Stimulated activated CD4-positive, alpha-beta T cell treated with anti-CD3 and anti-CD28 coated beads, Interleukin-4, amount 100 ng/mL, for 4 hours (primary cell): ENCODE data around the gene PIP4K2C.
A peak's percentile ranks its signal among the peaks of the same experiment; 100 is the strongest.
"Not testable (repeated sequence)": the region's sequence is repeated elsewhere in the genome, so short reads cannot be mapped to it uniquely, and the experiment has no call there.

Experiments used
- DNase-seq, 2 experiments: peaks; one replicate each; pipeline ENCODE4 v3.0.0-alpha.2; 2020

PIP4K2C gene

DNA sequence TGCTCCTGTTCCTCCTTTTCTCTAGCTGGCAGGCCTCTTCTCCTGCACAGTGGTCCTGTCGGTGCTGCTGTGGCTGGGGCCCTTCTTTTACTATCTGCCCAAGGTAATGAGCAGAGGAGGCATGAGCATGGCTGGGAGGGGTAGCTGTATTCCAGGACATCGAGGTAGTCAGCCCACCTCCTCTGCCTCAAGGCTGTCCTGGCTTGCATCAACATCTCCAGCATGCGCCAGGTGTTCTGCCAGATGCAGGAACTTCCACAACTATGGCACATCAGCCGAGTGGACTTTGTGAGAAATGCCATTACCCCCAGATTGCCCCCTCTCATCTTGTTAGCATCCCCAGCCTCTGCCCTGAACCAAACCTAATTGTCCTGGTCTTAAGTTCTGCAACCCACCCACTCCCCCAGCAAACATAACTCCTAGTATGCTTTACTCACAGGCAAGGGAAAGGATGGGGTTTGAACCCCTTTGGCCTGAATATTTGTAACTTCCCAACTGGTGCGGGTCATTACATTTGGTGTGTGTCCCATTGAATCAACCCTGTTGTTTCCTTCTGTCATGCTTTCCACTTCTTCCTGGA lies 32.9 kb downstream of the PIP4K2C start:
- DNase-seq = no peak

GRCh38 chr12:57624441-57625220 lies 33.6 kb downstream of the PIP4K2C start:
- DNase-seq = no peak

- no peak for DNase-seq
These were observed 34.5 kb downstream of the PIP4K2C start for GRCh38 chr12:57625261-57626032.

DNA sequence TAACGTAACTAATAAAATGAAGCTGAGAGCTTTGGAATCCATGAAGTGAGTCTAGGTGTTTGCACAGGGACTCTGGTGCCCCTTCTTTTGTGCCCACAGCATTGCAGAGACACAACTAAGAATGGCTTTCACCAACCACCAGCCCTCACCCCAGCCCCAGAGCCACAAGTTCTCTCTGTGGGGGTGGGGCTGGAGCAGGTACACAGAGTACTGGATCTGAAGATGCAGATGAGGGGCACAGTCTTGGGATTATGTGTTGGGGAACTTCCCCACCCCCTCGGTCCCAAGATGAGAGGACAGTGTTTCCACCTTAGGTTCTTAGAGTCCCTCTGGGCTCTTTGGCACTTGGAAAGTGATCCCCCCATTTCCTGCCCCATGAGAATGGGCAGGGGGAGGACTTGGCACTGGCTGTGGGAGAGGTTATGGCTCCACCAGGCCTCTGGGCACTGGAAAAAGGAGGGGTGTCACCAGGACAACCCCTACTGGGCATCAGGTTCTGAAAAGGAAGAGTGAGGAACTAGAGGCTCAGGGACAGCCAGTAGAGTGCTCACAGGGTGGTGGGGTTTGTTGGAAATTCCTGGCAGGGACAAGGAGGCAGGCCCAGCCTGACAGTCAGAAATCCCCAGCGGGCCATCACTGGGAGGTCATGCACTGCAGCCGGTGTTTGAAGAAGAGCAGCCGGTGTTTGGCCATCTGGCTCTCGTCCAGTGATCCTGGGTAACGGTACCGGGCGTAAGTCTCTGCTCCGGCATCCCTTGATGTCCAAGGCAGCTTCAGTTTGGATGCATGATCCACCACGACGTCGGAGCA lies 35.3 kb downstream of the PIP4K2C start:
- DNase-seq = no peak

GRCh38 chr12:57626921-57627445 lies 36.0 kb downstream of the PIP4K2C start:
- DNase-seq = no peak

GRCh38 chr12:57627501-57628279 lies 36.7 kb downstream of the PIP4K2C start:
- DNase-seq = no peak

GRCh38 chr12:57628280-57629191 lies 37.5 kb downstream of the PIP4K2C start:
- DNase-seq = no peak

- no peak for DNase-seq
These were observed 39.0 kb downstream of the PIP4K2C start for GRCh38 chr12:57629897-57630471.

DNA sequence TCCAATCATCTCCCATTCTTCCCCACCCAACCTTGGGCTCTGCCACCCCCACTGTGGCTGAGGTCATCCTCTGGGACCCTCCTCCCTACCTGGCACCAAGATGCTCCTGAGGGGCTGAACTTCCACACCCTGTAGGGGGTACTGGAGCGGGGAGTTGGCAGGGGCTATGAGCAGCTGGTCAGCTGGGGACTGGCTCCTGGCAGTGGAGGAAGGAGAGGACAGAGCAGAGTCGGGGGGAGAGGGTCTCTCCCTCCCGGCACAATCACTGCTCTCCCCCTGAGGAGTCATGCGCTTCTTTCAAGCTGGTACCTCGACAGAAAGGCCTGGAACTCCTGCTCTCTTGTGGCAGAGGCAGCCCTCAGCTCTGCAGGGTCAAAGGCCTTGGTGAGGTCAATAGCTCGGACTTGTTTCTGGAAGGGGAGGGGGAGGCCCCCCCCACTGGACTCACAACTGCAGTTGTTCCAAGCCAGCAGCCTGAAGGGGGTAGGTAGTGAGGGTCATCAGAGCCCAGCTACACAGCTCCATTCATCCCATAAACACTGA lies 40.0 kb downstream of the PIP4K2C start:
- no peak for DNase-seq

DNA sequence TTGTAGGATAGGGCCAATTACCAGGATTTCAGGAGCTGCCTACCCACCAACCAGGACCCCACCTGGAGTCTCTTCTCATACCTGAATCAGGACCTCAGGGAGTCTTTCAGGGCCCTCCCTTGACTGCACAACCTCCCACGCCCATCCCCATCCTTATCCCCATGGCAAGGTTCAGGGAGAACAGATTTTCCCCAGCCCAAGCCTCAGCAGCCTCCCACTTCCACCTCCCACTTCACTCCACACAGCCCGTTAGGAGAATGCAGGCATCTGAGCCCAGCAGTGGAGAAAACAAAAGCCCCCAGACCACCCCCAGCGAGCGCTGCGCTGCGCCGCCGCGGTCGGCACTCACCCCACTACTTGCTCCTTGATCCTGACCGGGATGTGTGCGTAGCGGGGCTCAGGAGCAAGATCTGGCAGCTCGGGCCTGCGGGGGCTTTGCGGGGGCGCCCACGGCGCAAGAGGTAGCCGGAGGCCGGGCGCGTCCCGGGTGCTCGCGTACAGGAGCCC lies 40.6 kb downstream of the PIP4K2C start:
- no peak for DNase-seq

- no peak for DNase-seq
These were observed 41.3 kb downstream of the PIP4K2C start for GRCh38 chr12:57632073-57632957.

- DNase-seq = peak; percentile 57 to 69
These were observed 42.2 kb downstream of the PIP4K2C start, which contains the start of gene B4GALNT1 for GRCh38 chr12:57632958-57633840. Gene B4GALNT1, minus strand, starts transcription at chr12:57633201. Its CDS starts 1,069 bp downstream, at chr12:57632132.

- DNase-seq = not testable (repeated sequence)
These were observed 45.7 kb downstream of the PIP4K2C start for GRCh38 chr12:57636731-57637130.

DNA sequence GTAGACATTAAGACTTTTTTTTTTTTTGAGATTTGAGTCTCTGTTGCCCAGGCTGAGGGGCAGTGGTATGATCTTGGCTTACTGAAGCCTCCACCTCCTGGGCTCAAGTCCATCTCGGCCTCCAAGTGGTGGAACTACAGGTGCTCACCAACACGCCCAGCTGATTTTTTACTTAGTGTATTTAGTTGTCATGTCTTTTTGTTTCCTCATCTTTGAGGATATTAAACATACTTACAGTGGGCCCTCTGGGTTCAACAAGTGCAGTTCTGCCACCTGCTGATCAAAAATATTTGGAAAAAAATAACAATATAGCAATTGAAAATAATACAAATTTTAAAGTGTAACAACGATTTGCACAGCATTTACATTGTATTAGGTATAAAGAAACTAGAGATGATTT lies 46.4 kb downstream of the PIP4K2C start:
- no peak for DNase-seq

DNA sequence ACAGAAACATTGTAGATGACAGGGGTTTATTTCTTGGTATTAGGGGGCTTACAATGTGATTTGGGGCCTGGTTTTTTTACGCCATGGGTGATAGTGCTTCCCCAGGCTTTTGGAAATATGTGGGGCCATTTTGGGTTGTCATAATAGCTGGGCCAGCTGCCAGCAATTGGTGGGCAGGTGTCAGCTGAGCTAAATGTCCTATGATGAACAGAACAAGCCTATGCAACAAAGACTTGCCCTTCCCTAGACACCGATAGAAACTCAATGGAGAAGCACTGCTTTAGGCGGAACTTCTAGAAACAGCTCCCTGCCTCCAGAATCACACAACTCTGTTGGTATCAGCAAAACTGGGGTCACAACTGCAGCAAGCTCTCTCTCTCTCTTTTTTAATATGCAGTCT lies 47.1 kb downstream of the PIP4K2C start:
- DNase-seq = no peak

GRCh38 chr12:57640175-57641042 lies 49.4 kb downstream of the PIP4K2C start:
- no peak for DNase-seq
